Psoas muscle (tissue), 8 donors: ENCODE measurements around the gene HNRNPD. TPM values are rescaled to one million over a fixed set of nuclear protein-coding genes. Genes with fewer than 3 reads are reported as not detected.
A peak's percentile ranks its signal among the peaks of the same experiment; 100 is the strongest.
"Not testable (repeated sequence)": the region's sequence is repeated elsewhere in the genome, so short reads cannot be mapped to it uniquely, and the experiment has no call there.

Source experiments
- ATAC-seq, 4 donors: fragments of 200-7000 bp; cut with Tn5 transposase; one replicate each; pipeline ENCODE4 v1.9.1; 2020; ENCODE audit warnings: moderate library complexity in 3 of 4, mild to moderate bottlenecking in 2 of 4
- DNase-seq, 2 donors: peaks; one replicate each; pipeline ENCODE4 v3.0.0-alpha.2; 2020
- H3K27ac ChIP-seq: fragments of 200-600 bp; one replicate; pipeline ENCODE4 v1.8.0; 2022
- H3K27me3 ChIP-seq, 3 donors: fragments of 200-600 bp in 1 of 3; one replicate each; pipeline versions ENCODE4 v1.6.1 to v1.8.0; 2013 to 2022; ENCODE audit warnings: low read length in 2 of 3, mild to moderate bottlenecking in 2 of 3, moderate library complexity in 1 of 3; ENCODE audit not compliant: insufficient read depth in 3 of 3
- H3K36me3 ChIP-seq, 2 donors: fragments of 200-600 bp in 1 of 2; one replicate each; pipeline versions ENCODE4 v1.6.1 to v1.8.0; 2013 to 2022; ENCODE audit warnings: low read depth in 1 of 2, mild to moderate bottlenecking in 1 of 2, moderate library complexity in 1 of 2; ENCODE audit not compliant: insufficient read depth in 1 of 2
- H3K4me1 ChIP-seq: fragments of 200-600 bp; one replicate; pipeline ENCODE4 v1.8.0; 2022
- H3K4me3 ChIP-seq: fragments of 200-600 bp; one replicate; pipeline ENCODE4 v1.8.0; 2022; ENCODE audit warnings: mild to moderate bottlenecking
- H3K9me3 ChIP-seq: fragments of 200-600 bp; one replicate; pipeline ENCODE4 v1.8.0; 2022
- CTCF ChIP-seq: fragments of 200-600 bp; IDR thresholded peaks from one replicate; pipeline ENCODE4 v1.8.0; 2022; ENCODE audit warnings: antibody characterized with exemption
- WGBS, 3 donors: extraction: QIAGEN DNeasy Blood & Tissue Kit; methylation state at CpG; one replicate each; pipeline versions ENCODE4 v1.1.6 to v1.1.7; 2013; 5-methylcytosine and 5-hydroxymethylcytosine counted together
- intact Hi-C, 2 donors: fragments of 100-400 bp; cut with DNase I; formaldehyde crosslinking; loops; one replicate each; pipeline versions ENCODE4 v1.11.0 to v1.14.2; 2022
- polyA plus RNA-seq, 3 donors: library from polyadenylated mRNA; stranded (reverse); fragments of 200-250 nt; gene quantifications; one replicate each; pipeline ENCODE4 v1.2.3, GENCODE V29; 2013
- total RNA-seq, 4 donors: library from RNA; stranded (reverse); fragmentation: NEBNext Ultra II Directional in 2 of 4; extraction: Animal tissue kit (Norgen Biotek cat#: 25700) in 2 of 4; gene quantifications; one replicate each; pipeline versions ENCODE4 v1.2.1 to v1.2.4, GENCODE V29; 2021 to 2023
- donor health status: healthy with polysubstance abuse.
- donor health status: DM: no; HTN: no; CAD: no; lungs with moderate emphysema.
- donor health status: Bipolar disorder and iron deficiency.
- donor health status: healthy.
- donor health status: DM: yes; HTN: yes; CAD: no.
- donor health status: DM: no; HTN: no; CAD: no.
- donor health status: DM: no; HTN: no; CAD: no.
- donor health status: DM: yes; HTN: yes; CAD: no.

HNRNPD gene
- total and polyA plus RNA-seq, 7 donors, result 82.0 to 158 (median 117) TPM

- Histone ChIP-seq H3K27me3 (no peaks in the 10 kb centered on the region), H3K4me3 (no peak overlapping the region), H3K4me1 (peaks cover 23% of the 10 kb centered on the region), H3K27ac (peak overlapping the region; percentile 37), H3K36me3 (peaks cover 5 to 87% of the 10 kb centered on the region in 2 donors), H3K9me3 (no peaks in the 10 kb centered on the region)
- no peak for TF ChIP-seq CTCF
- DNase-seq, result no peak
- intact Hi-C loops, result no loop called here
- WGBS, 3 donors, result 46 to 61% (median 46%) methylated on average over 2 of the region's 2 CpGs
- ATAC-seq, result peak in 2 of 4 donors; percentile 19 to 45
These were observed 20.9 kb downstream of the HNRNPD start for GRCh38 chr4:82352825-82353366.

DNA sequence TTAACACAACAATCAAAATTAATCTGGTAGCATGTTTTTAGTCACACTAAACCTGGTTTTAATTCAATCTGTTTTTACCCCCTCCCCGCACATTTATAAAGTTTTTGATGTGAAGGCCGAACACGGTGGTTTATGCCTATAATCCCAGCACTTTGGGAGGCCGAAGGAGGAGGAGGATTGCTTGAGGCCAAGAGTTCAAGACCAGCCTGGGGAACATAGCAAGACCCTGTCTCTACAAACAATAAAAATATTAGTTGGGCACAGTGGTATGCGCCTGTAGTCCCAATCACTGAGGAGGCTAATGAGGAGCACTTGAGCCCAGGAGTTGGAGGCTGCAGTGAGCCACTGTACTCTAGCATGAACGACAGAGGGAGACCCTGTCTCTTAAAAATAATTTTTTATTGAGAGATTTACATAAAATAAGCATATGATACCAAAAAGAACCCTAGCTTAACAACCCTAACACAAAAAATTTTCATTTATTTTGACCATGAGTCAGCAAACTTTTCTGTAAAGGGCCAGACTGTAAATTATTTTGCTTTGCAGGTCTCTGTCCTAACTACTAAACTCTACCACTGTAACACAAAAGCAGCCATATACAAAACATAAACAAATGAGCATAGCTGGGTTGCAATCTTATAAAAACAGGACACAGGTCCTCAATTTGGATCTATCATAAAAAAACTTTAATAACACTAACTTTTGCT is 21.5 kb downstream of the HNRNPD start:
- WGBS, 3 donors, result 87 to 93% (median 92%) methylated on average over 6 of the region's 6 CpGs
- Histone ChIP-seq H3K4me3 (no peak overlapping the region), H3K36me3 (peaks cover 3 to 87% of the 10 kb centered on the region in 2 donors), H3K9me3 (no peaks in the 10 kb centered on the region), H3K27ac (peak overlapping the region; percentile 37), H3K4me1 (peaks cover 17% of the 10 kb centered on the region), H3K27me3 (no peaks in the 10 kb centered on the region)
- TF ChIP-seq CTCF, result no peak
- intact Hi-C loops, result no loop called here
- DNase-seq (no peak), ATAC-seq (no peak)

- Histone ChIP-seq H3K27ac (no peak overlapping the region), H3K36me3 (peaks cover 0 to 36% of the 10 kb centered on the region in 2 donors), H3K27me3 (no peaks in the 10 kb centered on the region), H3K9me3 (no peaks in the 10 kb centered on the region), H3K4me1 (no peaks in the 10 kb centered on the region), H3K4me3 (no peak overlapping the region)
- no peak for TF ChIP-seq CTCF
- no peak for ATAC-seq
- no peak for DNase-seq
- intact Hi-C loops, result no loop called here
These were observed 27.7 kb downstream of the HNRNPD start for GRCh38 chr4:82346126-82346525.

GRCh38 chr4:82335043-82335442 is 38.7 kb downstream of the HNRNPD start:
- H3K27ac ChIP-seq, result no peak overlapping the region
- H3K4me3 ChIP-seq, result no peak overlapping the region
- no peak for TF ChIP-seq CTCF
- no peaks in the 10 kb centered on the region for H3K27me3 ChIP-seq
- no peaks in the 10 kb centered on the region for H3K4me1 ChIP-seq
- H3K9me3 ChIP-seq, result no peaks in the 10 kb centered on the region
- H3K36me3 ChIP-seq, result no peaks in the 10 kb centered on the region
- intact Hi-C loops, result no loop called here
- DNase-seq, result no peak
- ATAC-seq, result no peak

DNA sequence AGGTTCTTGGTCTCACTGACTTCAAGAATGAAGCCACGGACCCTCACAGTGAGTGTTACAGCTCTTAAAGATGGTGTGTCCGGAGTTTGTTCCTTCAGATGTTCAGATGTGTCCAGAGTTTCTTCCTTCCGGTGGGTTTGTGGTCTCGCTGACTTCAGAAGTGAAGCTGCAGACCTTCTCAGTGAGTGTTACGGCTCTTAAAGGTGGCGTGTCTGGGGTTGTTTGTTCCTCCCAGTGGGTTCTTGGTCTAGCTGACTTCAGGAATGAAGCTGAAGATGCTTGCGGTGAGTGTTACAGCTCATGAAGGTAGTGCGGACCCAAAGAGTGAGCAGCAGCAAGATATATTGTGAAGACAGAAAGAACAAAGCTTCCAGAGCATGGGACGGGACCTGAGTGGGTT is 40.1 kb downstream of the HNRNPD start:
- ATAC-seq, H3K4me1 ChIP-seq, H3K4me3 ChIP-seq, H3K36me3 ChIP-seq, H3K27ac ChIP-seq, H3K27me3 ChIP-seq, intact Hi-C loops, DNase-seq, H3K9me3 ChIP-seq: not testable (repeated sequence)
- WGBS, 3 donors, result 92 to 95% (median 94%) methylated on average over 9 of the region's 9 CpGs
